ENCODE measurements around the gene CHRND.
"Not testable (repeated sequence)": the region's sequence is repeated elsewhere in the genome, so short reads cannot be mapped to it uniquely, and the experiment has no call there.

CHRND gene

DNA sequence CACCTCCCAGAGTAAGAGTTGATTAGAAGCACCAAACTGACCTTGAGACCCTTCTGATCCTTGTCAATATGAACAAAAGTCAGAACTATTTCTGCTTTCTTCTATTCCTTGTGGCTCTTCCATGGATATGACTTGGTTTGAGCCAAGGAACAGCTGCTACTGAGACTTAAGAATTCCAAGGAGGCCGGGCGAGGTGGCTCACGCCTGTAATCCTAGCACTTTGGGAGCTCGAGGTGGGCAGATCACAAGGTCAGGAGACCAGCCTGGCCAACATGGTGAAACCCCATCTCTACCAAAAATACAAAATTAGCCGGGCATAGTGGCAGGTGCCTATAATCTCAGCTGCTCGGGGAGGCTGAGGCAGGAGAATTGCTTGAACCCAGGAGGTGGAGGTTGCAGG lies 44.5 kb downstream of the CHRND start:
- not testable (repeated sequence) for DNase-seq

DNA sequence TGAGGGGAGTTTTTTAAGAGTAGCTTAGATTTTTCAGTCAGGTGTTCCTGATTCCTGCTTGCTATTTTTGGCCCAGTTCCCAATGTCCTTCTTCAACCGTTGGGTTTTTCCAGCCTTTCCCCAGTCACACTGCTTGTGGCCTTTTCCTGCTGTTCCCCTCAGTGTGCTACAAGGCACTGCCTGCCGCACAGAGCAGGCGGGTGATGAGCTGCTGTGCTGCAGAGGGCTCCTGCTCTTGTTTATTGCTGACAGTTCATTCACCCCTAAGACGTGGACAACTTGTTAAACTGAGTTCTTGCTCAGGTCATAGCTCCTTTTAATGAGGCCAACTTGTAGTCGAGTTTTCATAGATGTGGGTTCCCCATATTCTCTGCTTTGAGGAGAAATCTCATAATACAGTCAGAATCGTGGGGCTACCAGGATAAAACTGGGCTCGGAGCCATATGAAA lies 45.1 kb downstream of the CHRND start:
- DNase-seq: peak in 2 of 56 donors; percentile 10 to 15

DNA sequence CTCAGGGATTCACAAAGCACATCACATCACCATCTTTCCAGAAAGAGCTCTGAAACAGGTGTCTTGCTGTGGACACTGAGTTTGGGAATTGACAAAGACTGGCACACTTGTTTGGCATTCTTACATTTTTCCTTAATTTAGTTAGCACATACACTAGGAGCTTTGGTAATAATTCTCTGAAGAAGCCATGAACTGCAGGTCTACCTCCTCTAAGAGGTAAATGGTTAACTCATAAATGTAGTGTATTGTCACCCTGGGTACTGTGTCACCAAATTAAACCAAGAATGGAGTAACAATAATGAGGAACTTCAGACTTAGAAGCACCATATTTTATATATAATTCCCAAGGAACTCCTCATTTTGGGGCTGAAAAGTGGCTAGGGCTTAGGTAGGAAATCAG lies 47.1 kb downstream of the CHRND start:
- no peak for DNase-seq

DNA sequence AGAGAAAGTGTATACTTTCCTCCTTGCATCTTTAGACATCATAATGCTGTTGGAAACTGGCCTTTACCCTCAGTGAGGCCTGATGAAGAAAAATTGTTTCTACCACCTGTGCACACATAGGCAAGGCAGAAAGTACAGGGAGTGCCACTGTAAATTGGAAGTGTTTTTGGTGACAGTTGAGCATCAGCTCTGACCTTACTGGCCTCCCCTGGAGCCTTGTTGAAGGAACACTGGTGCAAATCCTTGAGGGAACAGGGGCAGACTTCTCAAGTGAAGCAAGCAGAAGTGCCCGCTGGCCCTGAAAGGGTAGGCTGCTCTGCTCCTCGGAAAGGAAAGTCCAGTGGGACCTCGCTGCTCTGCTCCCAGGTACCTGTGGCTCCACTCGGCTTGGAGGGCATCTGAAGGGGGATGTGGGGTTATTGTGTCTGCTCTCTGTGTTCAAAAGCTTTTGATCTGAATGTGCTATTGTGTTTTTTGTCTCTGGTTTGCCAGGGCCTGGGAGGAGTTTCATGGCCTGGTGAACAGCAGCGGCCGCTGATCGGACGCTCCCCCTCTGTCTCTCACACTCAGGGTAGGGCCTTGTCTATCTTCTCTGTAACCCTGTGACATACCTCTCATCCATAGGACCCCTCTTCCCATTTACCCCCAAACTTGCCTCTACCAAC lies 47.9 kb downstream of the CHRND start:
- peak in 3 of 56 donors; percentile 7 to 37 (median 10) for DNase-seq

DNA sequence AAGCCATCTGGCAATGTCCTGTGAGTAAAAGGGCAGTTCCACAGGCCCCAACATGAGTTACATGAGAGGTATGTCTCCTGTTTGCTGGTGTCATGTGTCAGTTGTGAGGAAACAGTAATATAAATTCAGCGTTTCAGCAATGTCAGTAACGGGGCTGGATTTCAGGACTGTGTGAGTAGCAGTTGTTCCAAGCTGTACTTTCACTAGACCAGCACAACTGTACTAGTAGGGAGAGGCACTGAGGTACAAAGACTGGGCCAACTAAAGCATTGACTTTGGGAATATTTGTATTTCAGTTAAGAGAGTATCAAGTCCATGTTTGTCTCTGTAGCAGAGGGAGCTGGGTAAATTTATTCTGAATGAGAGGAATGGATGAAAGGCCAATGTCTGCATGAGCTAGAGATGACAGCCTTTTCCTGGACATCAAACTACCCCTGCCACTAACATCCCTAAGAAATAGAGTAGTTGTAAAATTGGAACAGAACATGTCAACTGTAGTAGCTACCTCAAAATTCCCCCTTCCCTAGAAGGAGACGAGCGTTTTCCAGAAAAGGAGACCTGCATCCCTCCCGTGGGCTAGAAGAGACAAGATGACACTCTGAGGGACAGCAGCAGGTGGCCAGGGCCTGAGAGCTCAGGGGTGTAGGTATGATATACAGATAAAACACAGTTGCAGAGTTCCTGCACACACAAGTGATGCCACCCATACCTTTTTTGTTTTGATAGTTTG lies 48.9 kb downstream of the CHRND start:
- no peak for DNase-seq

DNA sequence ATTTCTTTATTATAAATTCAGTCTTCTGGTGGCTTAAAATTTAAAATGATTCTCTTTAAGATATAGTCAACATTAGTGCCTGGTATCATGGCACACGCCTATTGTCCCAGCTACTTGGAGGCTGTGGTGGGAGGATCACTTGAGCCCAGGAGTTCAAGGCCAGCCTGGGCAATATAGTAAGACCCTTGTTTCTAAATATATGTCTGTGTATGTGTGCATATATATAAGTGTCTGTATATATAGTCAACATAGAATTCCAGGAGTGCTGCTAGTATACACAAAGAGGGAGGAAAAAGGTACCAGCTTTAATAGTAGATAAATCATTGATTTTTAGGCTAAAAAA lies 49.4 kb downstream of the CHRND start:
- DNase-seq: no peak

DNA sequence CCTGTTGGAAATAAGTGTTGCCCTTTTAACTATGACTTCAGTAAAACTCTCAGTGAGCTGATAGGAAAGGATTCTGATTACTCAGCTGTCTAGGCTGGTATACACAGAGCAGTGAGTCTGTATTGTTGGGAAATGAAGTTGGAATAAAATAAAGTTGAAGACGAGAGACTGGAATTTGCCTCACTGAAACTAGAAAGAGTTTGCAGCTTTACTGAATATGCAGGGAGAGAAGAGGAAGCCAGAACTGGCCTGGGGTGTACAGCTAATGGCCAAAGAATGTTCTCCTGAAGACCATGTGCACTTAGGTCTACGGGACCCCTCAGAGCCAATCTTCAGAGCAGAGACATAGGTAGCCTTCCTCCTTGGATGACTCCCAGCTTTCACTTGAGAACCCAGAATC lies 51.0 kb downstream of the CHRND start:
- no peak for DNase-seq

DNA sequence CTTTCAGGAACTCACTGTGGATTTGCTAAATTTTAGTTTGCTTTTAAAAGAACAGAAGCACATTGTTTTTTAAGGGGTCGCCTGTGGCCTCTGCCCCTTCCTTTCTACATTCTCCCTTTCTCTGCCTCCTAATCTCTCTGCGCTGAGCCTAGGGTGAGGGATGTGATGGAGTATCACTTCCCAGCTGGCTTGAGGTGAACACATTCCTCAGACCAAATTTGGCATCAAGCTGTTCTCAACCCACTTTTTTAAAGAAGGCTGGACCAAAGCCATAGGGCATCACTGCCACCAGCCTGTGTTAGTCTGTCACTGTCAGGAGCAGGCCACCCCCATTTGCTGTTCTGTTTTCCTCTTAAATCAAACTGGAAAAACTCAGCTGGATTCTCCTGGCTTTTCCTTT lies 51.9 kb downstream of the CHRND start:
- DNase-seq: no peak

DNA sequence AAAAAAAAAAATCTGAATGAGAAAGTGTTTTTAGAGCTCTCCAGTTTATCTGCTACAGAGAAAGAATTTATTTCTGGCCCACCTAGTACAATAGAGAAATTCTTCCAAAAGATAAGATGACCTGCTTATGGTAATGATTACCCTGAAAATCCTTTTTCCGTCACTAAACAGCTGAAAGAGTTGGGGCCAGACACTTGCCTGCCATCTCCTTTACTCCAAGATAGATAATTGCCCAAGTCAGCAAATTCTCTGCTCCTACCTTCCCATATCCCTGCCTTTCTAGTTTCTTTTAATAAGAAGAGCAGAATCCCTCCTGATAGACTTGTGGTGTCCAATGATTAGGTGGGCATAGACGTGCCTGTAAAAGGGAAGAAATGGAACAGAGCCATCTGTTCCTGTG lies 52.7 kb downstream of the CHRND start:
- no peak for DNase-seq

DNA sequence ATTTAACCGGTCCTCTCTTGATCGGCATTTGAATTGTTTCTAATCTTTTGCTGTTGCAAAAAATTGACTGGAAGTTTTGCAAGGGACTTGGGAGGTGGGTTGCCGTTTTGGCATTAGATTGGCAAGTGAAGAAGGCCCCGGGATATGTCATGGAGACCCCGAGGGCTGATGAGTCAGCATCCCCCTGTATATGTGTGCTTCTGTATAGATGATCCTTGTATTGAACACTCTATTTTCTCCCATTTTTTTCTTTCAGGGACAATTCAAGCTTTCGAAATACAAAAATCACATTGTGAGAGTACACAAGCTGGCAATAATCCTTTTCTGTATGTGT lies 54.7 kb downstream of the CHRND start:
- DNase-seq: no peak

DNA sequence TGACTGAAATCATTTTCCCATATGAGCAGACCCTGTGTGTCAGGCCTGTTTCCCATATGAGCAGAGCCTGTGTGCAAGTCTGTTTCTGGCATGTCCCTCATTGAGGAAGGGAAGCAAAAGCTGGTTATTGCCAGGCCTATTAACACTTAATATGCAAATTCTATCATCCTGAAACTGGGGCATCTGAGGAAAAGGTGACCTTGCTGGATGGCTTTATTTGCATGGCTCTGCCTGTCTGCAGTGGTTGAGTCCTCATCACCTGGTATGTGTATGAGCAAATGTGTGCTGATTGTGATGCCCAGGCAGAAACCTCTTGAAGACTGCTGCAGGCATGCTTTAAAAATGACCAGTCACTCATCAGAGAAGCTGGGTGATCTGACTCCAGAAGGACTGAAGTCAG lies 55.8 kb downstream of the CHRND start:
- no peak for DNase-seq

DNA sequence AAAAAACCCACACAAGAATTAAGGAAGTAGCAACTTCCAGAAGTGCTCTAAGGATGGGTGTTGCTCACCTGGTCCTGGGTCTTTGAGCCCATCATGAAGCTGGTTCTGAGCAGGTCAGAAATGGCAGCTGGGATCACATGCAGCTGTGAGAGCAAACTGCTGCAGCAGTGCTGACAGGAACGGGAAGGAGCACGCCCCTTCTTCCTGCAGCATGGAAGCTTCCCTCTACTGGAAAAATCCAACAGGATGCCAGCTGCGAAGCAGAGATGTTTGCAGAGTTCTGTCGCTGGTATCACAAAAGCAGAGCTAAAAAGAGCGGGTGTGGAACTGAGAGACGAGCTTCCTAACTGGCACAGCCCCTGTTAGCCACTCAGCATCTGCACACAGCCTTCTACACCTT lies 58.3 kb downstream of the CHRND start:
- DNase-seq: no peak

Data from amygdala (tissue), 56 donors.